ENCODE results near the gene CNIH3.

GRCh38 chr1:224779536-224779935, 163.4 kb downstream of the CNIH3 start:
- TF ChIP-seq, protein P1, sequence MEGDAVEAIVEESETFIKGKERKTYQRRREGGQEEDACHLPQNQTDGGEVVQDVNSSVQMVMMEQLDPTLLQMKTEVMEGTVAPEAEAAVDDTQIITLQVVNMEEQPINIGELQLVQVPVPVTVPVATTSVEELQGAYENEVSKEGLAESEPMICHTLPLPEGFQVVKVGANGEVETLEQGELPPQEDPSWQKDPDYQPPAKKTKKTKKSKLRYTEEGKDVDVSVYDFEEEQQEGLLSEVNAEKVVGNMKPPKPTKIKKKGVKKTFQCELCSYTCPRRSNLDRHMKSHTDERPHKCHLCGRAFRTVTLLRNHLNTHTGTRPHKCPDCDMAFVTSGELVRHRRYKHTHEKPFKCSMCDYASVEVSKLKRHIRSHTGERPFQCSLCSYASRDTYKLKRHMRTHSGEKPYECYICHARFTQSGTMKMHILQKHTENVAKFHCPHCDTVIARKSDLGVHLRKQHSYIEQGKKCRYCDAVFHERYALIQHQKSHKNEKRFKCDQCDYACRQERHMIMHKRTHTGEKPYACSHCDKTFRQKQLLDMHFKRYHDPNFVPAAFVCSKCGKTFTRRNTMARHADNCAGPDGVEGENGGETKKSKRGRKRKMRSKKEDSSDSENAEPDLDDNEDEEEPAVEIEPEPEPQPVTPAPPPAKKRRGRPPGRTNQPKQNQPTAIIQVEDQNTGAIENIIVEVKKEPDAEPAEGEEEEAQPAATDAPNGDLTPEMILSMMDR (IDR thresholded peaks at IDR 0.05): no peak
- TF ChIP-seq EZH2phosphoT487 (IDR thresholded peaks at IDR 0.05): no peak
- TF ChIP-seq EZH2 (IDR thresholded peaks at IDR 0.05): no peak
